ENCODE results near the gene RCBTB2.

RCBTB2 gene

GRCh38 chr13:48496271-48497161, 36.4 kb downstream of the RCBTB2 start:
- H3K4me3 ChIP-seq (ENCODE audit: low read depth, low read length): no peak overlapping the region

GRCh38 chr13:48494874-48495273, 38.0 kb downstream of the RCBTB2 start:
- H3K4me3 ChIP-seq (ENCODE audit: low read depth, low read length): no peak overlapping the region

GRCh38 chr13:48493851-48494250, 39.0 kb downstream of the RCBTB2 start:
- H3K4me3 ChIP-seq (ENCODE audit: low read depth, low read length): no peak overlapping the region

GRCh38 chr13:48493066-48493765, 39.7 kb downstream of the RCBTB2 start:
- H3K4me3 ChIP-seq (ENCODE audit: low read depth, low read length): no peak overlapping the region

- H3K4me3 ChIP-seq (ENCODE audit: low read depth, low read length): no peak overlapping the region
These were observed 40.3 kb downstream of the RCBTB2 start for GRCh38 chr13:48492470-48493065.

GRCh38 chr13:48492096-48492440, 40.8 kb downstream of the RCBTB2 start:
- H3K4me3 ChIP-seq (ENCODE audit: low read depth, low read length): no peak overlapping the region

GRCh38 chr13:48491423-48492095, 41.3 kb downstream of the RCBTB2 start:
- H3K4me3 ChIP-seq (ENCODE audit: low read depth, low read length): no peak overlapping the region

- H3K4me3 ChIP-seq (ENCODE audit: low read depth, low read length): no peak overlapping the region
These were observed 42.6 kb downstream of the RCBTB2 start for GRCh38 chr13:48490241-48490640.

- no peak overlapping the region for H3K4me3 ChIP-seq (ENCODE audit: low read depth, low read length)
These were observed 43.2 kb downstream of the RCBTB2 start for GRCh38 chr13:48489666-48490065.

- no peak overlapping the region for H3K4me3 ChIP-seq (ENCODE audit: low read depth, low read length)
These were observed 43.9 kb downstream of the RCBTB2 start for GRCh38 chr13:48488995-48489394.

- no peak overlapping the region for H3K4me3 ChIP-seq (ENCODE audit: low read depth, low read length)
These were observed 44.9 kb downstream of the RCBTB2 start for GRCh38 chr13:48487968-48488367.

- no peak overlapping the region for H3K4me3 ChIP-seq (ENCODE audit: low read depth, low read length)
These were observed 46.0 kb downstream of the RCBTB2 start for GRCh38 chr13:48486836-48487235.

GRCh38 chr13:48486362-48486761, 46.5 kb downstream of the RCBTB2 start:
- H3K4me3 ChIP-seq (ENCODE audit: low read depth, low read length): no peak overlapping the region

- no peak overlapping the region for H3K4me3 ChIP-seq (ENCODE audit: low read depth, low read length)
These were observed 47.4 kb downstream of the RCBTB2 start for GRCh38 chr13:48485432-48485831.

GRCh38 chr13:48483575-48483974, 49.3 kb downstream of the RCBTB2 start:
- H3K4me3 ChIP-seq (ENCODE audit: low read depth, low read length): no peak overlapping the region

- H3K4me3 ChIP-seq (ENCODE audit: low read depth, low read length): no peak overlapping the region
These were observed 54.5 kb downstream of the RCBTB2 start for GRCh38 chr13:48478391-48478790.

GRCh38 chr13:48477191-48477855, 55.6 kb downstream of the RCBTB2 start:
- no peak overlapping the region for H3K4me3 ChIP-seq (ENCODE audit: low read depth, low read length)

- no peak overlapping the region for H3K4me3 ChIP-seq (ENCODE audit: low read depth, low read length)
These were observed 56.2 kb downstream of the RCBTB2 start for GRCh38 chr13:48476686-48477085.

GRCh38 chr13:48476215-48476614, 56.7 kb downstream of the RCBTB2 start:
- no peak overlapping the region for H3K4me3 ChIP-seq (ENCODE audit: low read depth, low read length)

GRCh38 chr13:48475230-48475629, 57.6 kb downstream of the RCBTB2 start:
- no peak overlapping the region for H3K4me3 ChIP-seq (ENCODE audit: low read depth, low read length)
